Activated T-cell treated with anti-CD3 and anti-CD28 coated beads, Interleukin-2, amount 50 U/mL, for 1 hour (primary cell): ENCODE data around the gene ANKRD6.

Experiments used
- DNase-seq: peaks from one replicate; pipeline ENCODE4 v3.0.0-alpha.2; 2020

ANKRD6 gene

GRCh38 chr6:89414215-89414614, 18.7 kb upstream of the ANKRD6 start:
- no peak for DNase-seq

DNA sequence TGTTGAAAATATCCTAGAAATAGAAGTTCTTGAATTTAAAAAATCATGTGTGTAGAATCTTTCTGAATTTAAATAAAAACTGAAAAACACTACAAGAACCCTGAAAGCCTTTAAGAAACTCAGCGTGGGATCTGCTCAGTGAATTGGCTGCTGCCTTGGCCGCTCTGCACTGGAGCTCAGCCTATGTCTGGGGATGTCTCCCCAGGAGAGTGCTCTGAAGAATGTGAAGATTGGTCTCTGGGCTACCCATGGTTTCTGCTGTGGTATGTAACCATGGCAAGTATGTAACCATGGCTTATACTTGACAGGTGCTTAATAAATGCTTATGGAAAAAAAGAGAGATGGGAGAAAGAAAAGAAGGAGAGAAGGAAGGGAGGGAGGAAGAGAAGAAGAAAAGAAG, 17.8 kb upstream of the ANKRD6 start:
- DNase-seq, result no peak

- DNase-seq, result no peak
Observed at GRCh38 chr6:89416796-89417195, 16.2 kb upstream of the ANKRD6 start.

GRCh38 chr6:89430201-89430962, 2.6 kb upstream of the ANKRD6 start:
- no peak for DNase-seq

GRCh38 chr6:89433252-89434149, 549 bp downstream of the ANKRD6 start:
- peak; percentile 53 for DNase-seq

GRCh38 chr6:89434150-89434499, 1.2 kb downstream of the ANKRD6 start:
- DNase-seq, result no peak

GRCh38 chr6:89434954-89435353, 2.0 kb downstream of the ANKRD6 start:
- DNase-seq, result no peak

DNA sequence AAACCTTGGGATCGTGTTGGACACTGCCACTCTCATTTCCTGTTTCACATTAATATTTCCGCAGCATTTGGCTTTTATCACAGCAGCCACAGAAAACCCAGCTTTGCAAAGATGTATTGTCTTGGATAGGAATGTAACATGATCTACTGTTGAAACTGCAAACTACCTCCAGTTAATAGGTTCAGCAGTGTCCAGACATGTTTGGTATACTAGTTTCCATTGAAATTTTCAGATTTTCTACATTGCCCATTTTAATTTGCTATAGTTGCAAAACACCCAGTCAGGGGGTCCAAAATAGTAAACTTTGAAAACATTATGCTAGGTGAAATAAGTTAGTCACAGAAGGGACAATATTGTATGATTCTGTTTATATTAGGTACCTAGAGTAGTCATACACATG, 3.3 kb downstream of the ANKRD6 start:
- DNase-seq, result no peak

DNA sequence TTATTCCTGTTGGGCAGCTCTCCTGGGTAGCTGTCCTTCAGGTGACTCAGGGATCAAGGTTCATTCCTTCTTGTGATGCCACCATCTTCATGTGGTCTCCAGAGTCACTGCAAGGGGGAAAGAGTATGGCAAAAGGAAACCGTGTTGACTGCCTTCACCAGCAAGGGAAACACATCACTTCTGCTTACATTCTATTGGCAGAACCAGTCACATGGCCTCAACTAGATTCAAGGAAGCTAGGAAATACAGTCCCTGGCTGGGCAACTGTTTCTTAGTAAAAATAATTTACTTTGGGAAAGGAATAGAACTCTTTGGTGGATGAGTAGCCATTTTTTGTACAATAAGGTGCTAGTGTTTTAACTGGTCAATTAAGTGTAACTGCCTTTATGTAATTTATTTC, 5.3 kb downstream of the ANKRD6 start:
- no peak for DNase-seq

- no peak for DNase-seq
Observed at GRCh38 chr6:89439014-89439413, 6.1 kb downstream of the ANKRD6 start.

GRCh38 chr6:89440200-89440599, 7.2 kb downstream of the ANKRD6 start:
- DNase-seq, result no peak

DNA sequence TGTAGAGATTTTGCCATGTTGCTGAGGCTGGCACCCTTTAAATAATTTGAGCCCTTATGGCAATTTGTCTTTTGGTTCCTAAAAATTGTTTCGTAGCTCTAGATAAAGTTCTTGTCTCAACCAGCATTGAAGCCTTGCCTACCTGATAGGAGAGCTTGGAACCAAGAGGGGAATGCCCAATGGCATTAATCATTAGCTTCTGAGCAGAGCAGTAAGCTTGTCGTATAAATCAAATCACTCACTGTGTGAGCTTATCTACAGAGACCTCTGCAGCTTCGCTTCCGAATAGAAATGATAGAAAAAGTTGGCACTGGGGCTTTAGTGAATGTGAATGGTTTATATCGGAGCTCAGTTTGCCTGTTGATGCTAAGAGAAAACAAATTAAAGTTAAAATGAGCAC, 10.7 kb downstream of the ANKRD6 start:
- no peak for DNase-seq

DNA sequence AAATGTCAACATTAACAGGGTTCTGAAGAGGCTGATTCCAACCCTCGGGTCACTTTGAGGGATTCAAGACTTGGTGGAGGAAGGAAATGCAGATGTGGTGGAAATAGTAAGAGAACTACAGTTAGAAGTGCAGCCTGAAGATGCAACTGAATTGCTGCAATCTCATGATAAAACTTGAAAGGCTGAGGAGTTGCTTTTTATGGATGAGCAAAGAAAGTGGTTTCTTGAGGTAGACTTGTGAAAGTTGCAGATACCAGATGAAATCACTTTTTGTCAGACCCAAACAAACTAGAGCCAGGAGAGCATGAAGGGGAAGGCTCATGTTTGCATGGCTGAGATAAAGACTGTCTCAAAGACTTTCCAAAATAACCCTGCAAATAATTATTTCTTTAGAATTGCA, 16.2 kb downstream of the ANKRD6 start:
- no peak for DNase-seq

DNA sequence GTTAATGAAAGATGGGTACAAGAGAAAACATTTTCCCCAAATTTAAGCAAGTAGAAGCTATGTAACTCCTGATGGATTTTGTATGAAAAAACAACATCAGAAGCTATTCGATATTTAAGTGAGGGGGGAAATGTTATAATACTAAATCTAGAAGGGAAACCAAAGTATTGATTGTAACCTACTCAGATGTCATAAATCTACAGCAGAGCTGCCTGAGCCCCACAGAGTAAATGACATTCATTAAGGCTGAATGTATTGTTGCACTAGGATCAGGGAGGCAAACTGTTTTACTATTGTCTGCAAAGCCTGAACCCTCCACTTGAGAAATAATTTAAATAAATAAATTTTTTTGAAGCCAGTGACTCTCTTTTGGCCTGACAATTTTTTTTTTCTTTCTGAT, 19.3 kb downstream of the ANKRD6 start:
- DNase-seq, result no peak

DNA sequence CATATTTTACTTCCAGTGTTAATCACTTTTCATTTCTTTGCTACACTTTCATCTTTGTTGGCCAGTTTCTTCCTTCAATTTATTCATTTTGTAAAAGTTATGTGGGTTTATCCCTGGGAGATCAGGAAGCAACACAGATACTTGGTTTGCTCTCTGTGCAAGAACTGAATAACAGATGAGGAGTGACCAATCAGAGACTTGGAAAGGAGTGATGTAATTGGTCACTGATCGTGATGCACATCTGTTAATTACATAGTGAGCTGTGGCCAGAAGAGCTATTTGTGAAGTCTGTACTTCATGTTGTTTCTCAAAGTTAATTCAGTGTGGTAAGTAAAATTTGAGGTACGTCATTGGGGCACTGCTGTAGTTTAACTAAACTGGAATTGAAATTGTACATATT, 21.3 kb downstream of the ANKRD6 start:
- no peak for DNase-seq

- DNase-seq, result no peak
Observed at GRCh38 chr6:89458704-89459103, 25.8 kb downstream of the ANKRD6 start.

DNA sequence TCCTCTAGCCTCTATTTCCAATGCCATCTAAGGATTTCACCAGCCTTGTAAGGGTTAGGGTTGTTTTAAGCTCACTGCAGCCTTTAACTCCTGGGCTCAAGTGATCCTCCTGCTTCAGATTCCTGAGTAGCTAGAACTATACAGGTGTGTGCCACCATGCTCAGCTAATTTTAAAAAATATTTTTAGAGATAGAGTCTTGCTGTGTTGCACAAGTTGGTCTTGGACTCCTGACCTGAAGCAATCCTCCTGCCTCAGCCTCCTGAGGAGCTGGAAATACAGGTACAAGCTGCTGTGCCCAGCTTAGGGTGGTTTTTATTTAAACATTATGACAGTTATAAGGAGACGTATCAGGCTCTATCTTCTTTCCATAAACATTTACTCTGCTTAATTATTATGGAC, 26.5 kb downstream of the ANKRD6 start:
- DNase-seq, result no peak

- DNase-seq, result no peak
Observed at GRCh38 chr6:89460713-89461112, 27.8 kb downstream of the ANKRD6 start.

DNA sequence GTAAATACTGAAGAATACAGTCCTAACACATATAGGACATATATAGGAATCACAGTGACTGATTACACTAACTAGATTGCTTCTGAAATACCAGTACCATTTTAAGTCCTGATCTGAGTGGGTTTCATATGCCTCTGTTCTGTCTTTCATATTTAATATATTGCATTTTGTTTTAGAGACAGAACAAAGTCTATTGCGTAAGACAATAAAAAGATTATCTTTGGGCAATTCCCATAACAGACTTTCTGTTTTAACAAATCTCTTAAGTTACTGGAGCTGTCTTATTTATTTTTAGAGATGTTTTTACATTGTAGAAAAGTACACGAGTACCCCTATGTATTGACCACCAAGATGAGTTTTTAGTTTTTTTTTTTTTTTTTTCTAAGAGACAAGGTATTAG, 29.6 kb downstream of the ANKRD6 start:
- DNase-seq, result no peak

GRCh38 chr6:89464295-89464694, 31.3 kb downstream of the ANKRD6 start:
- no peak for DNase-seq

GRCh38 chr6:89467437-89467836, 34.5 kb downstream of the ANKRD6 start:
- DNase-seq, result no peak

GRCh38 chr6:89468998-89469397, 36.0 kb downstream of the ANKRD6 start:
- no peak for DNase-seq

- no peak for DNase-seq
Observed at GRCh38 chr6:89471287-89471867, 38.4 kb downstream of the ANKRD6 start.

- DNase-seq, result no peak
Observed at GRCh38 chr6:89475101-89475500, 42.1 kb downstream of the ANKRD6 start.
